HL-60 (cell line): ENCODE data around the gene FTO.

ENCODE experiments used
- CTCF ChIP-seq: IDR thresholded peaks from one replicate; pipeline ENCODE4 v1.5.1; 2011; ENCODE audit warnings: low read length, control low read depth, inconsistent platforms; ENCODE audit not compliant: insufficient read depth
- GABPA ChIP-seq: IDR thresholded peaks from 2 replicates; pipeline ENCODE4 v1.6.1; 2012; ENCODE audit warnings: low read depth
- POLR2AphosphoS5 ChIP-seq: IDR thresholded peaks from 2 replicates; pipeline ENCODE4 v1.6.1; 2012; ENCODE audit warnings: low read depth
- REST ChIP-seq: IDR thresholded peaks from 2 replicates; pipeline ENCODE4 v1.6.1; 2012; ENCODE audit warnings: low read depth; ENCODE audit not compliant: insufficient replicate concordance
- SPI1 ChIP-seq: IDR thresholded peaks from 2 replicates; pipeline ENCODE4 v1.6.1; 2012; ENCODE audit warnings: low read depth, mild to moderate bottlenecking, borderline replicate concordance

GRCh38 chr16:53721017-53721416 lies 17.1 kb downstream of the FTO start:
- no peak for TF ChIP-seq POLR2AphosphoS5
- no peak for TF ChIP-seq CTCF
- no peak for TF ChIP-seq SPI1
- no peak for TF ChIP-seq GABPA
- no peak for TF ChIP-seq REST
